Measurements from ENCODE around the gene ADCY3.
"Not testable (repeated sequence)": the region's sequence is repeated elsewhere in the genome, so short reads cannot be mapped to it uniquely, and the experiment has no call there.

ADCY3 gene

DNA sequence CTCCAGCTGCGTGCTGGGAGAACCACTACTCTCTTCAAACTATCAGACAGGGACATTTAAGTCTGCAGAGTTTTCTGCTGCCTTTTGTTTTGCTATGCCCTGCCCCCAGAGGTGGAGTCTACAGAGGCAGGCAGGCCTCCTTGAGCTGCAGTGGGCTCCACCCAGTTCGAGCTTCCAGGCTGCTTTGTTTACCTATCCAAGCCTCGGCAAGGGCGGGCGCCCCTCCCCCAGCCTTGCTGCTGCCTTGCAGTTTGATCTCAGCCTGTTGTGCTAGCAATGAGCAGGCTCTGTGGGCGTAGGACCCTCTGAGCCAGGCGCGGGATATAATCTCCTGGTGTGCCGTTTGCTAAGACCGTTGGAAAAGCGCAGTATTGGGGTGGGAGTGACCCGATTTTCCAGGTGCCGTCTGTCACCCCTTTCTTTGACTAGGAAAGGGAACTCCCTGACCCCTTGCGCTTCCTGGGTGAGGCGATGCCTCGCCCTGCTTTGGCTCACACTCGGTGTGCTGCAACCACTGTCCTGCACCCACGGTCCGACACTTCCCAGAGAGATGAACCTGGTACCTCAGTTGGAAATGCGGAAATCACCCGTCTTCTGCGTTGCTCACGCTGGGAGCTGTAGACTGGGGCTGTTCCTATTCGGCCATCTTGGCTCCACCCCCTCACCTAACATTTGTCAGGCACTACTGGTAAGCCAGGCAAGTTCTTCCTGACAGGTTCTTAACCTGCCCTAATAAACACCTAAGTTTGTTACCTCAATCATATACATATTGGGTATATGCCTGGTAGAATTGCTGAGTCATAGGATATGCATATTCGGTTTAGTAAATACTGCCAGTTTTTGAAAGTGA, 114.0 kb downstream of the ADCY3 start:
- not testable (repeated sequence) for DNase-seq

DNA sequence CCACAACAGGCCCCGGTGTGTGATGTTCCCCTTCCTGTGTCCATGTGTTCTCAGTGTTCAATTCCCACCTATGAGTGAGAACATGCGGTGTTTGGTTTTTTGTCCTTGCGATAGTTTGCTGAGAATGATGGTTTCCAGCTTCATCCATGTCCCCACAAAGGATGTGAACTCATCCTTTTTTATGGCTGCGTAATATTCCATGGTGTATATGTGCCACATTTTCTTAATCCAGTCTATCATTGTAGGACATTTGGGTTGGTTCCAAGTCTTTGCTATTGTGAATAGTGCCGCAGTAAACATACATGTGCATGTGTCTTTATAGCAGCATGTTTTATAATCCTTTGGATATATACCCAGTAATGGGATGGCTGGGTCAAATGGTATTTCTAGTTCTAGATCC, 119.5 kb downstream of the ADCY3 start:
- not testable (repeated sequence) for DNase-seq

DNA sequence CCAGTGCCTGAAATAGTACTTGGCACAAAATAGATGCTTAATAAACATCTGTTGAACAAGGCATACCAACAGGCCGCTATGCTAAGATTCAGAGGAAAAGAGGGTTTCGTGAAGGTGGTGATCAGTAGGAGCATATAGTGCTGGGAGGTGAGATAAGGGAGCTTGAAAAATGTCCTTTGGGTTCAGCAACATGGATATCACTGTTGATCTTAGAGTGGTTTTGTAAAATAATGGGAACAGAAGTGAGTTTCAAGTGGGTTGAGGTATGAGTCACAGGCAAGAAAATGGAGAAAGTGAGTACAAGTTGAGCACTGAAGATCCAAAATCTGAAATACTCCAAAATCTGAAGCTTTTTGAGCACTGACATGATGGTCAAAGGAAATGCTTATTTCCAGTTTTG, 122.4 kb downstream of the ADCY3 start:
- DNase-seq, result no peak

DNA sequence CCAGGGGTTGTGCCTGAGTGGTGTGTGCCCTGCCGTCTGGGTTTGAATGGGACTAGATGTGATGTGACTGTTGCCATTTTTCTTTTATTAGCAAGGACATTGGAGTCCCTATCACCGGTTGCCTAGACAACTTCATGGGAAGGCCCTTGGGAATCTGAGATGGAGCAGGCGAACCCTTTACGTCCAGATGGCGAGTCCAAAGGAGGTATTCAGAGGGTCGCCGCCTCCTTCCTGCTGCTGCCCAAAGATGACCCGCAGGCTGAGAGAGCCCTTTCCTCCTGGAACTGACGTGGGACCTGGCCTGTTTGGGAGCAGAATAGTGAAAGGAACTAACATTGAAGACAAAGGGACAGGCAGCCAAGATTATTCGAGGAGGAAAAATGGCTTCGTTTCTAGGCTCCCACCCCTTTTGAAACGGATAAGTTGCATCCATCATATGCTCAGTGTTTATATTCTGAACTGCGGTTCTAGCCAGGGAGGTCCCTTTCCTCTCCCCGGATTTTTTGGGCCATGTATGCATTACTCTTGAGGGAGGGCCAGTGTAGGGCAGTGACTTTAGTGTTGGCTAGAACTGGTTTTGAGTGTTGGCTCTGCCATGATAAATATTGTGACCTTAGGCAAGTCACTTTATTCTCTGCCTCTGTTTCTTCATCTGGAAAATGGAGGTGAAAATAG, 126.1 kb downstream of the ADCY3 start:
- DNase-seq, result peak in 1 of 2 experiments; percentile 68

DNA sequence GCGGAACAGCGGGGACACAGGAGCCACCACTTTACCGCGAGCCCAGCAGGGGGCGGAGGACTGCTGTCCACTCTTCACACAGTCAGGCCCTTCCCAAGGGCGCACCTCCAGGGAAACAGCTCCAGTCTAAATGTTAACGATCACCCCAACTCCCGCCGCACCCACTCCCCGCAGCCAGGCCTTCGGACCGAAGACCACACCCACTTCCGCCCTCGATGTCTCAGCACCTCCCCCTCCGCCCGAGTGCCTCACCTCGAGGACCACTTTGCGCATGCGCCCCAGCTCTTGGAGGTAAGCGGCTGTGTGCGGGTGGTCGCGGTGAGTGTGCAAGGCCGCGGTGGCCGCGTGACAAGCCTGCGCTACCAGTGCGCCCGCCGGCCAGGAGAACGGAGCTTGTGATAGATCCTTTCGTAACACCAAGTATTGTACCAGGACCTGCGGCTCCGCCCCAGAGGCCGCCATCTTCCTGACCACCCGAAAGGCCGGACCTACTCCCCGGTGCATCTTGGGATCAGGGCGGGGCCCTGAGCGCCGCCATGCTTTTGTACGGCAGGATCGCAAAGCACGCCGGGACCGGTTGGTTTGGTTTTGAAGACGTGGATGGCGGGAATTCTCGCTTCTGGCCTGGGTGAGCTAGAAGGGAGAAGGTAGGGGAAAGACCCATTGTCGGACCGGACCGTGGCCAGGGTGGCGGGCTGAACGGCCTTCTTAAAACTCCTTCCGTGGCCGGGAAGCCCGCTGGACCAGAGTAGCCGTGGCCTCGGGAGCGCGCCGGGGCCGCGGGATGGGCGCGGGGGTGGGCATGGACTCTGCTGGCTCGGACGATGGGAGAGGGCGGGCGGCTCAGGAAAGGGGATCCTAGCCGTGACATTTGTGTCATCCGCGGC, 126.9 kb downstream of the ADCY3 start, which contains the start of the genes CENPO and PTRHD1:
Gene CENPO (plus strand): TSS at position 552 of the 887 bp plus-strand sequence. CDS start 495 bp downstream, outside the sequence.
Gene PTRHD1 (minus strand): TSS at position 518 of the 887 bp plus-strand sequence. CDS start 14 bp downstream, at position 504.
- DNase-seq, result peak; percentile 95 to 98

DNA sequence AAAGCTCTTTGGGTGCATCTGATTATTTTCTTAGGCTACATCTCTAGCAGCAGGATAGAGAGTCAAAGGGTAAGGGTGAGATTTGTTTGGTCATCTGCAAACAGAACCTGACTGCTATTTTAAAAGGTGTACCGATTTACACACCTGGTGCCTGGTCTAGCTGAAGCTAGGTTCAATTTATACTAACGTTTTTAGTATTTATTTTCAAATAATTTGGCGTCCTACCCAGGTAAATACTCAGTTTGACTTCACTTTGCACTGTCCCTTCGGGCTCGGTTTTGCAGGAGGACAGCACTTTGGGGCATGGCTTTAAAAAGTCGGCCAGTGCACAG, 127.5 kb downstream of the ADCY3 start:
- DNase-seq, result no peak

DNA sequence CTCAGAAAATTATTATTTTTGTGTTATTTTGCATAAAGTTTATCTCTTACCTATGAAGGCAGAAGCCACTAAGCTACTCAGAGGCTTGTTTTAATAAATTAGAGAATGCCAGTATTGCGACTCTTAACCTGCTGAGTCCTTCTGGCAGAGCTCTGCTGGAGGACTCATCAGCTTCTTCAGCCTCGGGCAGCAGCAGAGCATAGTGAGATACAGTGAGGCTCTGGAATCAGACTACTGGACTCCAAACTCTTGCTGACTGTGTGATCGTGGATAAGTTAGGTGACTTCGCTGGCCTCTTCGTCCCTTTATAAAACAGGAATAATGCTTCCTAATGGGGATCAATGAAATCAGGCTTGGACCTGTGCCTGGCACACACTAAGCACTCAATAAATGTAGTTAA, 128.6 kb downstream of the ADCY3 start:
- DNase-seq, result no peak

DNA sequence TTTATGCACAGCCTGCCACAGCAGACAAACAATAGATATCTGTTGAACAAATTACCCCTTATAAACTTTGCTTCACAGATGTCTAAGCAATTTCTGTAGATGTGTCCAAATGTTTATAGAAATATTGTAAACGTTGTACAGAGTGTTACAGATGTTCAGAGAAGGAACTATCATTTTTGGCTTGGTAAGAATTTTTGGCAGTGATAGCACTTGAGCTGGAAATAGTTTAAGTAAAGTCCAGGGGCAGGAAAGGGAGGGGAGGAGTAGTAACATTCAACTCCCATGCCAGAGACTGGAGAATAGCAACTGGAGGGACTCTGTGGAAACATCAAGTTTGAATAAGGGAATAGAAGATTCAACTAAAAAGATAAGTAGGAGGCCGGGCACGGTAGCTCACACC, 131.2 kb downstream of the ADCY3 start:
- no peak for DNase-seq

DNA sequence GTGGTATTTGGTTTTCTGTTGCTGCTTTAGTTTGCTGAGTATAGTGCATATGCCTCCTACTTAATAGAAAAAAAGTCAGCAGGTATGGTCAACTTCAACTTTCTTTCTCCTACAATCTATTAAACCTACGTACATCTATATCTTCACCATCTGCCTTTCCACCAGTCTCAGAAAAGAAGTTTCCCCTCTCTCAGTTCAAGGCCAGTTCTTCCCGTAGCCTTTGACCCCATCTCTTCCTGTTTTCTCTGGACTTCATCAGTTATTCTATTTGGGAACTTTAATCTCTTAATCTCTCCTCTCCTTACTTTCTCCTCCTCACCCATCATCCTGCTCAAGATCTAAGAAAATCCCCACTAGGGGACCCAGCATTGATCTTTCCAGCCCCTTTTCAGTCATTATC, 132.5 kb downstream of the ADCY3 start:
- no peak for DNase-seq

DNA sequence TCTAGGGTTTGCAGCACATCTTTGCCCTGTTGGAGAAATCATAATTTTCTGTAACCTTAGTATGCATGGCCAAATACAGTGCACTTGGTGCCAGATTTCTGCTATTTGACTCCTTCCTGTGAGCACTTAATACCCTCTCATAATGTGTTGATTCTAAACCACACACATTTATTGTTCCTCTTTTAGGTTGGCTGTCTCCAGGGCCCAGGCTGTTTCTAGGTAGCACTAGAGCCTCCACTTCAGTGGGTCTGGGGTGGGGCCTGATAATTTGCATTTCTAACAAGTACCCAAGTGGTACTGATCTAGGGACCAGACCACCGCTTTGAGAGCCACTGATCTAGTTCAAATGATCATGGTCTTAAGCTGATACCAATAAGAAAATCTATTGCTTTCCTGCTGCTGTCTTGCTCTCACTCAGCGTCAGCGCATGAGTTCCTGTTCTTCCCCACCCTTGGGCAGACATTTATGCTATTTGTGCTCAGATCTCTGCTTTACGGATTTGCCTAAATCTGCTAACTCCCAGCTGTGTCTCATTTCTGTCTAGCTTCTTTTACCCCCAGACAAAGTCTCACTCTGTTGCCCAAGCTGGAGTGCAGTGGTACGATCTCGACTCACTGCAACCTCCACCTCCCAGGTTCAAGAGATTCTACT, 134.2 kb downstream of the ADCY3 start:
- peak; percentile 32 to 64 for DNase-seq

DNA sequence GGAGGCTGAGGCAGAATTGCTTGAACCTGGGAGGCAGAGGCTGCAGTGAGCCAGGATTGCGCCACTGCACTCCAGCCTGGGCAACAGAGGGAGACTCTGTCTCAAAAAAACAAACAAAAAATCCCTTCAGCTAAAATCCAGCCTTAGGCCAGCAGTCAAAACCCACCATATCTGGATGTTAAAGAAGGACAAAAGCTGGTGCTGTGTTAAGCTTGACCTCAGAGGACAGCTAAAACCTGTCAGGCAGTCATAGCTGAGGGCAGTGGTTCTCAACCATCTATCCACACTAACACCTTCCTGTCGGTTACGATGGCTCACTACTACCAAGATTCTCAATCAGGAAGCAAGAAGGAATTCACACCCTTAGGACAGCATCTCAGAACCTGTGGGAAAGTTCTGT, 136.4 kb downstream of the ADCY3 start:
- no peak for DNase-seq

DNA sequence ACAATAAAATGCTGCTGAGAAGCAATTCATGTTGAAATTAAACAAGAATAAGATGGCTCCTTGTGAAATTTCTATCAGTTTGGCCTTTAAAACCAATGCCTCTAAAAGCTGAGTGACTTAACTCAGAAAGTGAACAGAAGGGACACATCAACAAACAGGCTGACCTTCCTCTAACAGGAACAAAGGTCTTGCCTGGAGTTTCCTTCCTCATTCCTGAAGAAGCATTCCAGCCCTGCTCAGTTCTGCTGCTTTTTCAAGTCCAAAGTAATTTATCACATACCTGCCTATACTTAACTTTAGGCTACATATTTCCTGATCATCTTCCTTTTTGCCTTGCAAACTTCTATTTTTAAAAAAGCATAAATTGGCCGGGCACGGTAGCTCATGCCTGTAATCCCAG, 140.9 kb downstream of the ADCY3 start:
- no peak for DNase-seq

DNA sequence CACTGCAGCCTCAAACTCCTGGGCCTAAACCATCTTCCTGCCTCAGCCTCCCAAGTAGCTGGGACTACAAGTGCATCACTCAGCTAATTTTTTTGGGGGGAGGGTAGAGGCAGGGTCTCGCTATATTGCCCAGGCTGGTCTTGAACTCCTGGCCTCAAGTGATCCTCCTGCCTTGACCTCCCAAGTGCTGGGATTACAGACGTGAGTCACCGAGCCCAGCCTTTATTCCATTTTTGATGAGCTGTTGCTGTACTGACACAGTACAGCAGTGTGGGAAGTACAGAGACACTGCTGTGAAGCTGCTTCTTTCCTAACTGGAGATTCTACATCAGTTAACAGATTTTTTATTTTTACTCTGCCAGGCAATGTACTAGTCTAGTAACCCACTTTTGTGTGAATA, 145.7 kb downstream of the ADCY3 start:
- DNase-seq, result no peak

DNA sequence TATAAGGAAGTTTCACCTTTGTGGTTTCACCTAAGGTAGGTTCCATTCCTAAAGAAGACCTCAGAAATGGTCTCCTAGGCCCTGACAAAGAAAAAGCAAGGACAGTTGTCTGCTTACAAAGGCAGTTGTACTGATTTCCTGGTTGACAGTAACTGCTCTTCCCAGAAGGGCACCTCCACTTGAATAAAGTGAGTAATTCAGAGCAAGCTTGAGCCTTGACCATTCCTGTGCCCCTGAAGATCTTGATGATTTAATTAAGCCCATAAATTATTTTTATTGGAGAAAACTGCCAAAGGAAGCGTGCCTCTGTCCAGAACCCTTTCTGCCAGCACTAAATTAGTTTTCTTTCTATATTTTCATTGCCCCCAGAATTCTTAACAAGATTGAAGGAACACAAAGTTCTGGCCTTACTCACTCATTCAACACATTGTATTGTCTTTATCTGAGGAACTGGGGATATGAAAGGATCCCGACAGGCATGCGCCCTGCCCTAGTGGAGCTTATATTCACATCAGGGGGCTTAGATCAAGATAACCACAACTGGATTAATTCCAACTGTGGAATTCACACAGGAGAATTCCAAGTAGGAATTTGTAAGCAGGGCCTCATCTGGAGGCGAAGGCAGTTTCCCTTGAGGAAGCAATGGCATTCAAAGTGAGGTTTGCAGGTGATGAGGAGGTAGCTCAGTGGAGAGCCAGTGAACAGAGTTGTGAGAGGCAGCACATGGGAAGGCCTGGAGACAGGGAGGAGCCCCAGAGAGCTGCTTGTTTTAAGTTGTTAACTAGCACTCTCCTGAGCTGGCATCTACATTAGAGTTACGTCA, 148.1 kb downstream of the ADCY3 start:
- no peak for DNase-seq

DNA sequence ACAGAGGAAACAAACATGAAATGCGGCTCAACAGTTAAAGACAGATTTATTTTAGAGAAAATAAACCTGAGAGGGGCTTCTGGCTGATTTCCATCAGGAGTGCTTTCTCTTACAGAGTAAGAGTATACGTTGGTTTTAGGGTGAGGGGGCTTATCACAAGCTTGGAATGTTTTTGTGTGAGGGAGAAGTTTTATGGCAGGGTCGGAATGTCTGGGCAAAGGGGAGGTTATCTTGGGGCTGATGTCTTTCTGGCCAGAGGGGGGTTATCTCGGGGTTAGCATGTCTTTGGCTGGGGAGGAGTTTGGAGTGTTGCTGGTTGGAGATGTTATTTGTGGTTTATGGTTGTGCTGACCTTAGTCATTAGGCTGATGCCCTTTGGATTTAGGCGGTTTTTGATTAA, 149.0 kb downstream of the ADCY3 start:
- no peak for DNase-seq

Measured in NCI-H187 (cell line).